ENCODE results near the gene ATP5MG. TPM values are rescaled to one million over a fixed set of nuclear protein-coding genes. Genes with fewer than 3 reads are reported as not detected.

Gene ATP5MG
- total RNA-seq, 1 experiment from 2014 or later = 205 TPM

- Histone ChIP-seq H3K4me1 (ENCODE audit: control insufficient read depth in 1 of 2, insufficient read depth in 2 of 2, low read length in 2 of 2) (no peaks in the 10 kb centered on the region), H3K9me3 (ENCODE audit: control insufficient read depth in 1 of 2, insufficient read depth in 1 of 2, low read depth in 1 of 2, low read length in 2 of 2) (no peaks in the 10 kb centered on the region), H3K4me2 (ENCODE audit: low read length) (no peak overlapping the region), H4K20me1 (ENCODE audit: insufficient read depth) (no peaks in the 10 kb centered on the region), H3K79me2 (ENCODE audit: insufficient read depth, low read length) (no peaks in the 10 kb centered on the region), H3K9me2 (ENCODE audit: insufficient read depth) (no peaks in the 10 kb centered on the region), H3K27ac (ENCODE audit: low read depth, low read length) (no peak overlapping the region), H3K27me3 (ENCODE audit: insufficient read depth, low read length) (no peaks in the 10 kb centered on the region), H2AFZ (ENCODE audit: low read depth, low read length, poor library complexity, severe bottlenecking) (no peak overlapping the region), H3K36me3 (ENCODE audit: control insufficient read depth in 1 of 2, insufficient read depth in 2 of 2, low read length in 2 of 2) (peaks cover 60 to 78% of the 10 kb centered on the region in 2 experiments), H3K4me3 (replicated peaks in 1 of 2; ENCODE audit: low read depth in 1 of 2, low read length in 2 of 2) (no peak overlapping the region), H3K9ac (ENCODE audit: low read length) (no peak overlapping the region)
- intact Hi-C loops (cut with micrococcal nuclease) = no loop called here
- no peak for DNase-seq (ENCODE audit: low read depth, low spot score)
- ChIA-PET CTCF (no interaction called here), RAD21 (ENCODE audit: low non-redundant PET in 1 of 2, low total read pairs in 2 of 2, uncharacterized antibody in 2 of 2, unreplicated experiment in 2 of 2) (no interaction called here), POLR2A (no interaction called here)
- BruUV-seq (replicated peaks) = no TSS peak
- no peak for TF ChIP-seq TCF7L2 (IDR thresholded peaks at IDR 0.05; ENCODE audit: borderline replicate concordance, extremely low read depth, insufficient read depth, insufficient read length)
- no peak for TF ChIP-seq SP1 (IDR thresholded peaks at IDR 0.05; ENCODE audit: low read depth)
- TF ChIP-seq CEBPB (IDR thresholded peaks at IDR 0.05; ENCODE audit: low read depth) = no peak
- no peak for TF ChIP-seq RAD21 (IDR thresholded peaks at IDR 0.05; ENCODE audit: low read depth)
- no peak for TF ChIP-seq EZH2phosphoT487 (IDR thresholded peaks at IDR 0.05; ENCODE audit: borderline replicate concordance)
- TF ChIP-seq POLR2AphosphoS5 (IDR thresholded peaks at IDR 0.05; ENCODE audit: low read depth, low read length) = no peak
- no peak for TF ChIP-seq EGR1 (IDR thresholded peaks at IDR 0.05; ENCODE audit: low read depth)
- TF ChIP-seq FOSL1 (IDR thresholded peaks at IDR 0.05; ENCODE audit: low read depth) = no peak
- no peak for ATAC-seq
Observed at GRCh38 chr11:118383657-118384056, 17.7 kb upstream of the ATP5MG start.

- RAD21 ChIA-PET (ENCODE audit: low non-redundant PET in 1 of 2, low total read pairs in 2 of 2, uncharacterized antibody in 2 of 2, unreplicated experiment in 2 of 2) = no interaction called here
- CTCF ChIA-PET = no interaction called here
- TF ChIP-seq, protein P1, sequence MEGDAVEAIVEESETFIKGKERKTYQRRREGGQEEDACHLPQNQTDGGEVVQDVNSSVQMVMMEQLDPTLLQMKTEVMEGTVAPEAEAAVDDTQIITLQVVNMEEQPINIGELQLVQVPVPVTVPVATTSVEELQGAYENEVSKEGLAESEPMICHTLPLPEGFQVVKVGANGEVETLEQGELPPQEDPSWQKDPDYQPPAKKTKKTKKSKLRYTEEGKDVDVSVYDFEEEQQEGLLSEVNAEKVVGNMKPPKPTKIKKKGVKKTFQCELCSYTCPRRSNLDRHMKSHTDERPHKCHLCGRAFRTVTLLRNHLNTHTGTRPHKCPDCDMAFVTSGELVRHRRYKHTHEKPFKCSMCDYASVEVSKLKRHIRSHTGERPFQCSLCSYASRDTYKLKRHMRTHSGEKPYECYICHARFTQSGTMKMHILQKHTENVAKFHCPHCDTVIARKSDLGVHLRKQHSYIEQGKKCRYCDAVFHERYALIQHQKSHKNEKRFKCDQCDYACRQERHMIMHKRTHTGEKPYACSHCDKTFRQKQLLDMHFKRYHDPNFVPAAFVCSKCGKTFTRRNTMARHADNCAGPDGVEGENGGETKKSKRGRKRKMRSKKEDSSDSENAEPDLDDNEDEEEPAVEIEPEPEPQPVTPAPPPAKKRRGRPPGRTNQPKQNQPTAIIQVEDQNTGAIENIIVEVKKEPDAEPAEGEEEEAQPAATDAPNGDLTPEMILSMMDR (IDR thresholded peaks at IDR 0.05 in 2 of 3, conservative IDR thresholded peaks at IDR 0.05 in 1 of 3; ENCODE audit: borderline replicate concordance in 1 of 3, insufficient read depth in 1 of 3, low read depth in 2 of 3, low read length in 2 of 3) = no peak
- TF ChIP-seq RAD21 (IDR thresholded peaks at IDR 0.05; ENCODE audit: low read depth) (no peak), CEBPB (IDR thresholded peaks at IDR 0.05; ENCODE audit: low read depth) (no peak), FOSL1 (IDR thresholded peaks at IDR 0.05; ENCODE audit: low read depth) (no peak), ZFX (IDR thresholded peaks at IDR 0.05) (no peak), EZH2phosphoT487 (IDR thresholded peaks at IDR 0.05; ENCODE audit: borderline replicate concordance) (no peak), EGR1 (IDR thresholded peaks at IDR 0.05; ENCODE audit: low read depth) (no peak), REST (IDR thresholded peaks at IDR 0.05; ENCODE audit: low read depth) (no peak), MAX (IDR thresholded peaks at IDR 0.05) (no peak), ZNF274 (IDR thresholded peaks at IDR 0.05; ENCODE audit: low read depth, low read length) (no peak), CBX3 (IDR thresholded peaks at IDR 0.05; ENCODE audit: low read depth) (no peak), POLR2AphosphoS5 (IDR thresholded peaks at IDR 0.05; ENCODE audit: low read depth, low read length) (no peak)
- TF ChIP-seq, protein P2, sequence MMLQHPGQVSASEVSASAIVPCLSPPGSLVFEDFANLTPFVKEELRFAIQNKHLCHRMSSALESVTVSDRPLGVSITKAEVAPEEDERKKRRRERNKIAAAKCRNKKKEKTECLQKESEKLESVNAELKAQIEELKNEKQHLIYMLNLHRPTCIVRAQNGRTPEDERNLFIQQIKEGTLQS (IDR thresholded peaks at IDR 0.05) = no peak
Observed at GRCh38 chr11:118396097-118396501, 5.3 kb upstream of the ATP5MG start.

More at GRCh38 chr11:118396097-118396501, 5.3 kb upstream of the ATP5MG start:
- POLR2A ChIA-PET = no interaction called here
- no peak overlapping the region for H3K4me3 ChIP-seq (replicated peaks in 1 of 2; ENCODE audit: low read depth in 1 of 2, low read length in 2 of 2)
- H3K27ac ChIP-seq (ENCODE audit: low read depth, low read length) = no peak overlapping the region
- peaks cover 21 to 36% of the 10 kb centered on the region in 2 experiments; a peak in 3 of 4 replicates for H3K36me3 ChIP-seq (ENCODE audit: control insufficient read depth in 1 of 2, insufficient read depth in 2 of 2, low read length in 2 of 2)
- H3K9me3 ChIP-seq (ENCODE audit: control insufficient read depth in 1 of 2, insufficient read depth in 1 of 2, low read depth in 1 of 2, low read length in 2 of 2) = no peaks in the 10 kb centered on the region
- no peak overlapping the region for H2AFZ ChIP-seq (ENCODE audit: low read depth, low read length, poor library complexity, severe bottlenecking)
- peaks cover 2 to 7% of the 10 kb centered on the region in 2 experiments; a peak in 2 of 4 replicates for H3K4me1 ChIP-seq (ENCODE audit: control insufficient read depth in 1 of 2, insufficient read depth in 2 of 2, low read length in 2 of 2)
- no peaks in the 10 kb centered on the region for H3K79me2 ChIP-seq (ENCODE audit: insufficient read depth, low read length)
- H3K9ac ChIP-seq (ENCODE audit: low read length) = no peak overlapping the region
- H3K27me3 ChIP-seq (ENCODE audit: insufficient read depth, low read length) = no peaks in the 10 kb centered on the region
- no peak for DNase-seq (ENCODE audit: low read depth, low spot score)
- ATAC-seq = no peak
- no peak overlapping the region for H3K4me2 ChIP-seq (ENCODE audit: low read length)
- intact Hi-C loops (cut with micrococcal nuclease) = no loop called here
- H3K9me2 ChIP-seq (ENCODE audit: insufficient read depth) = no peaks in the 10 kb centered on the region
- H4K20me1 ChIP-seq (ENCODE audit: insufficient read depth) = no peaks in the 10 kb centered on the region
- BruUV-seq (replicated peaks) = no TSS peak
